Neural progenitor cell (in vitro differentiated cells): Measurements from ENCODE around the gene BRD7.

ENCODE experiments used
- EZH2 ChIP-seq: fragments of 200-600 bp; sonication (generic); IDR thresholded peaks from 2 replicates; pipeline ENCODE4 v1.6.1; 2017; ENCODE audit warnings: antibody characterized with exemption, mild to moderate bottlenecking, moderate library complexity
- TF ChIP-seq, protein P1 (sequence below): fragments of 200-600 bp; sonication (generic); IDR thresholded peaks from 2 replicates; pipeline ENCODE4 v1.5.1; 2017; ENCODE audit warnings: antibody characterized with exemption, mild to moderate bottlenecking

DNA sequence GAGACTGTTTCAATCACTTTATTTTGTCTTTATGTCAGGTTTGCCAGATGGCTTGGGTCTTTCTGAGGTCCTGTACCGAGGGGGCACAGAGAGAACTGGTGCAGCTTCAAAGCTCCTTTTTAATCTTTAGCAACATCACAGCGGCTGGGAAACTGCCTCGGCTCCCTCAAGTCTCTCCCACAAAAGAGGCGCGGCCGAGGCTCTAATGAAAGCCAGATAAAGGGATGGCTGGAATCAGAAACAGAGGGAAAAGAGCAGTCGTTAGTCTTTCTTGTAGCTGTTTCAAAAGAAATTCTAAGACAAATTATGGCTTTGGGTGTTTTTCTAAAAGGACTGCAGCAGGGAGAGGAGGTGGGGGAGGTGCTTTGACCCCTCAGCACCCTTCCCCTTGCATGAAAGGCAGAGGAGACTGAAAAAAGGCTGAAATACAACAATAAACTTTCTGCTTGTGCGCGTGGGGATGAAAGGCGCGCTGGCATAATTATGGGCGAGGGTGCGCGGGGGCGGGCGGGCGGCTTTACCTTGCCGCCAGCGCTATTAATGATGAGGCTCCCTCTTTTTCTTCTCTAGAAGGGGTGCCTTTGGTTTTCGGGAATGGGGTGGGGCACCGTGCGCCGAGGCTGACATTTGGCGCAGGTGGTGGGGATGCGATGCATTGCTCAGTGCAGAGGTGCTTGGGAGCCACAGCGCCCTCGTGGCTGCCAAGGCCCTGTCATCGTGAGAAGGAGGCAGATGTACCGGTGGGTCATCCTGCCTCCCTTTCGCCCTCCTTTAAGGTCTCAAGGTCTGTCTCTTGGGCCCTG, 22.3 kb upstream of the BRD7 start:
- TF ChIP-seq, protein P1, sequence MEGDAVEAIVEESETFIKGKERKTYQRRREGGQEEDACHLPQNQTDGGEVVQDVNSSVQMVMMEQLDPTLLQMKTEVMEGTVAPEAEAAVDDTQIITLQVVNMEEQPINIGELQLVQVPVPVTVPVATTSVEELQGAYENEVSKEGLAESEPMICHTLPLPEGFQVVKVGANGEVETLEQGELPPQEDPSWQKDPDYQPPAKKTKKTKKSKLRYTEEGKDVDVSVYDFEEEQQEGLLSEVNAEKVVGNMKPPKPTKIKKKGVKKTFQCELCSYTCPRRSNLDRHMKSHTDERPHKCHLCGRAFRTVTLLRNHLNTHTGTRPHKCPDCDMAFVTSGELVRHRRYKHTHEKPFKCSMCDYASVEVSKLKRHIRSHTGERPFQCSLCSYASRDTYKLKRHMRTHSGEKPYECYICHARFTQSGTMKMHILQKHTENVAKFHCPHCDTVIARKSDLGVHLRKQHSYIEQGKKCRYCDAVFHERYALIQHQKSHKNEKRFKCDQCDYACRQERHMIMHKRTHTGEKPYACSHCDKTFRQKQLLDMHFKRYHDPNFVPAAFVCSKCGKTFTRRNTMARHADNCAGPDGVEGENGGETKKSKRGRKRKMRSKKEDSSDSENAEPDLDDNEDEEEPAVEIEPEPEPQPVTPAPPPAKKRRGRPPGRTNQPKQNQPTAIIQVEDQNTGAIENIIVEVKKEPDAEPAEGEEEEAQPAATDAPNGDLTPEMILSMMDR: no peak
- no peak for TF ChIP-seq EZH2
